DMS79 treated with DMSO at 0.1 percent for 48 hours (cell line): Measurements from ENCODE around the gene ARPC3.
"Not testable (repeated sequence)": the region's sequence is repeated elsewhere in the genome, so short reads cannot be mapped to it uniquely, and the experiment has no call there.

ENCODE experiments used
- DNase-seq: peaks from one replicate; lab custom pipeline; 2025; lab: John Stamatoyannopoulos, UW

The ARPC3 gene

DNA sequence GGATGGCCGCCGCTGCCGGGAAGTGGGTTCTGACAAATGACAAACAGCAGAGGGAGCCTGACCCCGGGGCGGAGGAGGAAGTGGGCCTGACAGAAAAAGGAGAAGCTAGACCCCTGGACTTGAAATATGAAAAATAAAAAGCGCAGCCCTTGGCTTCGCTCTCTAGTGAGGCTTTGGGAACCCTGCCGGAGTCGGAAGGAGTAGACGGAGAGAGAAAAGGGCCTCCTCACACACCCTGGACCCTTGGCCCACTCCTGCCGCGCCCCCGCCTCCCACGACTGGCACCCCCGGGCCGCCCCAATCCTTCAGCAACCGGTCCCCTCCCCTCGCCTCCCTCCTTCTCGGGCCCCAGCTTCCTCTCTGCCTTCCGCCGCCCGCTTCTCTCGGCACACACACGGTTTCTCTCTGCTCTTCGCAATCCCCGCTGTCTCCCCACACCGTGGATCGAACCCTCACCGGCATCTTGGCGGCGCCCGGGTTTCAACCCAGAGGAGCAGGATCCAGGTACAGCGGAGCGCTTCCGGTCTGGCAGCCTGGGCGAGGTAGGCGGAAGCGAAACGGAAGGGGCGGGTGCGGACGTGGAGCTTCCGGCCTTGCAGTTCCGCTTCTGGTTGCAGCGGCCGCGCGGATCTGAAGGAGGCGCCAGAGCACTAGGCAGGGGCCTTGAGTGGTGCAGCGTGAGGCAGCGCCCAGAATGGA lies at the start of gene ARPC3:
ARPC3 (minus strand) TSS at position 539 of the 699 bp plus-strand sequence; CDS start at position 462, 77 bp downstream.
- peak; percentile 93 for DNase-seq

DNA sequence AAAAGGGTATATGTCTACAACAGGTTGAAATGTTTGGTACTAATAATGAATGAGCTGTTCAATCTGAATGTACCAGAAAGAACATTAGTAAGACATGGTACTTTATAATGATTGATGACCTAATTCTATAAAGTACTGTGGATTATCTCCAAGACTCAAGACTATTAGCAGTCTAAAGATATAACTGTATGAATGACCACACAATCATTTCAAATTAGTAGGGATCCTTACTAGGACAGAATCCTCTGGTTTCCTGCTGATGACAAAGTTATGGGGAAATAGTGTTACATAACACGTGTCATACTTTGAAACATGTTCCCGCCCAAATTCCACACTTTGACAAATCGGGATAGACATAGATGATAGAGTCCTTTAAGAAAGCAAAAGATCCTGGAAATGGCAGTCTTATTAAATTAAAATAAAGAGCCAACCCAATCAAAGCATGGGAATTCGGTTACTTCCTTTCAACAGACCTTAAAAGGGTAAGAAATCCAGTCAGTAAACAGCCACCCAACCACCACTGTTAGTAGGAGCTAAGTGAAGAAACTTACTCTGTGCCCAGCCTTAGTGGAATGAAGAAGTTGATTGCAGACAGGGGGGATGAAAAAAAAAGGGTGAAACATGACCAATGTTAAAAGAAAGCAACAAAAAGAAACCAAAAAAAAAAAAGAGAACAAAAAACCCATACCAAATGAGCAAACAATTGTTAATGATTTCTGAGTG lies 49.0 kb upstream of the ARPC3 start:
- no peak for DNase-seq

DNA sequence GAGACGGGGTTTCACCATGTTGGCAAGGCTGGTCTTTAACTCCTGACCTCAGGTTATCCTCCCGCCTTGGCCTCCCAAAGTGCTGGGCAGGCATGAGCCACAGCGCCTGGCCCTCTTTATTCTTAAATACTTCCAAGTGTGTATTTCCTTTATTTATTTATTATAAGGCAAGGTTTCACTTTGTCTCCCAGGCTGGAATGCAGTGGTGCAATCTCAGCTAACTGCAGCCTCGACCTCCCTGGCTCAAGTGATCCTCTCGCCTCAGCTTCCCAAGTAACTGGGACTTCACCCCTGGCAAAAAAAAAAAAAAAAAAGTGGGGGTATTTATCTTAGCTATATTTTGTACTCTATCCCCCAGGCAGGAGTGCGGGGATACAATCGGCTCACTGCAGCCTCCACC lies 25.3 kb upstream of the ARPC3 start:
- no peak for DNase-seq

DNA sequence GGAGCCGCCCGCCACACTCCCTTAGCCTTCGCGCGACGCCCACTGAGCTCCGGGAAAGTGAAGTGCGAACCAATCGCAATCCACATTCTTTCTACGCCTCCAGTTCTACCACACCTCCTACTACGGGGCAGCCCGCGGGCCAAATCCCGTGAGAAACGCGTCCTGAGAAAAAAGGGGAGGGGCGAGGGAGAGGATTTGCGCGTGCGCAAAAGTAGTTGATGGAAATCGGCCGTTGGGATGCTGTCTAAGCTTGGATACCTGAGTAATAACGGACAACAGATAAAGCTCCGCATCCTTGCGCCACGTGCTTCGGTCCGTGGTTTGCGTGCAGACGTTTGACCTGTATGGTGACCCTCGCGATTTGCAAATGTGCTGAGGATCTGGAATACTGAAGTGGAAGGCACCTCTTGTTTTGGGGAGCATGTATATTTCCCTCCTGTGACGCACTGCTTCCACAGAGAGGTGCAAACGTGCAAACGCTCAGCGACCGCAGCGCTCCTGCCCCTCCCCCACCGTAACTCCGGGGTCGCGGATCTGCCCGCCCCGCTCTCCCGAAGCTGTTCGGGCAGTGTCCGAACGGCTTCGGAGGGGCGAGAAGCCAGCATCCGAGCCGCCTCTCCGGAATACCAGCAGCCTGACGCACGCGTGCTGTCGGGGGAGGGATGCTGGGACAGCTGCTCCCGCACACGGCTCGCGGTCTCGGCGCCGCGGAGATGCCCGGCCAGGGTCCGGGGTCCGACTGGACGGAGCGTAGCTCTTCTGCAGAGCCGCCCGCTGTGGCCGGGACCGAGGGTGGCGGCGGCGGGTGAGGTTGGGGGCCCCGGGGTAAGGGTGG lies 18.3 kb upstream of the ARPC3 start, which contains the start of the genes FAM216A and GPN3:
FAM216A (plus strand) TSS at position 632 of the 835 bp plus-strand sequence; CDS start at position 663, 31 bp downstream.
GPN3 (minus strand) TSS at position 44 of the 835 bp plus-strand sequence. CDS start 54 bp downstream, outside the sequence.
- DNase-seq: peak; percentile 98

DNA sequence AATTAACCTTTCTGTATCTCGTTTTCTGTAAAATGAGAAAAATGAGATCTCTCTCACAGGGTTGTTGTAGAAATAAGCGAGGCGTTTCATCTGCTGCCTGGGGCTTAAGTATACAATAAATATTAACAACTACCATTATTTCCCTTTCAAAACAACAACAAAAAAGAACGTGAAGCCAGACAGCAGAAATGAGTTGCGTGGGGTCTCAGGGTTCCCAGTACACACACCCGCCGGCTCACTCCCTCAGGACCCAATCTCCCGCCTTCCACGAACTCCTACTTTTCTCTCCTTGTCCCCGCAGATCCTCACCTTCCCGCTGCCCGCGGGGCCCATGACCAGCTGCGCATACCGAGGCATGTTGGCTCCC lies 17.7 kb upstream of the ARPC3 start:
- no peak for DNase-seq

DNA sequence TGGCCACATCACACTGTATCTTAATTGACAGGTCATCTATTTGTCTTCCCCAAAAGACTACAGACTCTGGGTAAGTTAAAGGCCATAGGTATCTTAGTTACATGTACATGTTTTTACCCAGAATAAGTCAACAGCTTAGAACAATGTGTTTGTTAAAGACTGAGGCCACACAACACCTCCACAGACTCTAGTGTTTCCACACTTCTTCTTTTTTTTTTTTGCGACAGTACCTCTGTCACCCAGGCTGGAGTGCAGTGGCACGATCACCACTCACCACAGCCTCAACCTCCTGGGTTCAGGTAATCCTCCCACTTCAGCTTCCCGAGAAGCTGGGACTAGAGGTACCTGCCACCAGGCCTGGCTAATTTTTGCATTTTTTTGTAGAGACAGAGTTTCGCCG lies 16.7 kb upstream of the ARPC3 start:
- DNase-seq: no peak

DNA sequence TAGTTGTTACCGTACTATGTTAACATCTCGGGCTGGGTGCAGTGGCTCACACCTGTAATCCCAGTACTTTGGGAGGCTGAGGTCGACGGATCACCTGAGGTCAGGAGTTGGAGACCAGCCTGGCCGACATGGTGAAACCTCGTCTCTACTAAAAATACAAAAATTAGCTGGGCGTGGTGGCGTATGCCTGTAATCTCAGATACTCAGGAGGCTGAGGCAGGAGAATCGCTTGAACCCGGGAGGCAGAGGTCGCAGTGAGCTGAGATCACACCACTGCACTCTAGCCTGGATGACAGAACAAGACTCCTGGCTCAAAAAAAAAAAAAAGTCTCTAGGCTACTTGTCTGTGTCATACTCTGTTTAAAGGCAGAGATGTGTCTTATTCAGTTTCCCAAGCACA lies 15.6 kb upstream of the ARPC3 start:
- DNase-seq: not testable (repeated sequence)

DNA sequence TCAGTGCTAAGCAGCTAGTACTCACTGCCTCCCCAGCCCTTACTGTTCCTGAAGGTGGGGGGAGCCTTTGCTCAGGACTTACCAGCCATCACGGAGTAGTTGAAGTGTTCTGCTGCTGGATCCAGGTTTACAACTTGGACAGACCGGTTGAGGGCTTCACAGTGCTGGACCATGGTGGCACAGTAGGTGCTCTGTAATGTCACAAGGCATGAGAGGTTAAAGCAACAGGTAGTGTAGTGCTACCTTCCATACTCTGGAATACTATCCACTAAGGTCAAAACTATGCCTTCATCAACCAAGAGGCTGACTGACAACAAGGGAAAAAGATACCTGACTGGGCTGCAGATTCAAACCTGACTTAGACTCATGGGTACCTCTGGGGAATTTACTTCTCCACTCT lies 14.9 kb upstream of the ARPC3 start:
- no peak for DNase-seq

DNA sequence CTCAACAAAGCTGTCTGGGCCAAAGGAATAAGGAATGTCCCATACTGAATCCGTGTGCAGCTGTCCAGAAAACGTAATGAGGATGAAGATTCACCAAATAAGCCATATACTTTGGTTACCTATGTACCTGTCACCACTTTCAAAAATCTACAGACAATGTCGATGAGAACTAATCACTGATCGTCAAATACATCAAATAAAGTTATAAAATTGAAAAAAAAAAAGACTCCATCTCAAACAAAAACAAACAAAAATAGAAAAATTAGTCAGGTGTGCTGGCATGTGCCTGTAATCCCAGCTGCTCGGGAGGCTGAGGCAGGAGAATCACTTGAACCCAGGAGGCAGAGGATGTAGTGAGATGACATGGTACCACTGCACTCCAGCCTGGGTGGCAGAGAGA lies 11.1 kb upstream of the ARPC3 start:
- not testable (repeated sequence) for DNase-seq

DNA sequence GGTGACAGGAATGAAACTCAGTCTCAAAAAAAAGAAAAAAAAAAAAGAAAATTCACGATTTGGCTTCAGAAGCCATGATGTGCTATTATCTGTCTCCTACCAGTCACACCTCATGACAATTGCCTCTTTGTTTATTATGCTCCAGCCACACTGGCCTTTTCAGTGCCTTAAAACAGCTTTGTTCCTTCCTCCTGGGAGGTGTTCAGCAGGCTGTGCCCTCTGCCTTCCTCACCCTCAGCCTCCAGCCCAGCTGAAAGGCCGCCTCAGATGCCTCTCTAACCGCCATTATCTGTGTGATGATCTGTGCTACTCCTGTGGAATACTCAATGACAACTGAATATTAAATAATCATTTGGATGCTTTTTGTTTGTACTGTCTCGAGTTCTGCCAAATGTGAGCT lies 8.6 kb upstream of the ARPC3 start:
- DNase-seq: no peak

DNA sequence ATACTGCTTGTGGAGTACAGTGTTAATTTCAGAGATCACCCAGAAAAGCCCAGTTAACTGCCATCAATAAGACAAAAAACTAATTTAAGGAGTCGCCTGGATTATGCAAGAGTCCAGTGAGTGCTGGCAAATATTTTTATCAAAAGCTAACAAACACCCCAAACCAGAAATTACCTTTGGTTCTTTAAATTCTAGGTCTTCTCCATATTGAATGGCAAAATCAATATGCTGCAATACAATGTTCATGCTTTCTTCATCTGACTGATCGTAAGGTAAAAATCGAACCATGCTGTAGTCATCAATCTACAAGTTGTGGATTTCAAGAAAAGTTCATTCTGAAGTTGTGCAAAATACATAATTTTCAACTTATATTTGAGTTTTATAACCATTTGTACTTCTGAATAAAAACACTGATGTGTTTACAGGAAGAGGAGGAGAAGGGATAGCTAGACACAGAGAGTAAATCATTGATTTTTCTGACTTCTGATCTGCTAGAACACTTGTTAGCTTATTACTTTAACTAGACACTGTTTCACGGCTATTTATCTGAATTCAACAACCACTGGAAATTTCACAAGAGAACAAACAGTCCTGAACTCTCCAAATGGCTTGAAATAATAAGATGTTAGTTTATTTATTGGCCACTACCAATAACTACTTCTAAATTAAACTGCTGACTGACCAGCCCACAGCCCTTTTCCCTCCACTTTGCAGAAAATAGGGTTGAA lies 3.6 kb upstream of the ARPC3 start:
- no peak for DNase-seq

DNA sequence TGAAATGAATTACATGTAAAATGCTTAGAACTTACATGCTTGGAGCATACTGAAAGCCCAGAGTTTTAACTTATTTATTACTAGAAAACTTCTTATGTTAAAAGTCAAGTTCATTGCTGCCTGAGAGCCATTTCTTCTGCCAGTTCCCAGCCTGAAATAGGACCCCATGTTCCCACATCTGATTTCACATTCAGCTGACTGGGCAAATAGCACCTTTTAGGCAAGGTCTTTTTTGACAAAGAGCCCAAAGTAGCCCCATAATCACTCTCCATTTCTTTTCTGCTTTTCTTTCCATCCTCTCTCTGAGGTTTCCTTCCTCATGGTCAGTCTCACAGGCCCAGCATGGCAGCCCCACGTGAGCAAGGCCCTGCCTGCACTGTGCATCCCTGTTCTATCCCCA lies 1.1 kb upstream of the ARPC3 start:
- no peak for DNase-seq

DNA sequence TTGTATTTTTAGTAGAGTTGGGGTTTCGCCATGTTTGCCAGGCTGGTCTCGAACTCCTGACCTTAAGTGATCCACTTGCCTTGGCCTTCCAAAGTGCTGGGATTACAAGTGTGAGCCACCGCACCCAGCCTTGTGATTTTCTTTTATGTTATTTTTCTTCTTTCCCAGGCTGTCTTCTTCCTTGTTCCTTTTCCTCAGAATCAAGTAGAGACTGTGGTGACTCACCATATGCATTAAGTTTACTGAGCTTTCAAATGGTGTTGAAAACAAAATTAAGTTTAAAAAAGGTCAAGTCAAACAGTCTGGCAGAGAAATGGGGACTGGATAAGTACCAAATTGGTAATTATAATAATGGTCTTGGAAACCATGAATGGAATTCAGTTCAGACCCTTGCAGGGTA lies 5.7 kb downstream of the ARPC3 start:
- no peak for DNase-seq

DNA sequence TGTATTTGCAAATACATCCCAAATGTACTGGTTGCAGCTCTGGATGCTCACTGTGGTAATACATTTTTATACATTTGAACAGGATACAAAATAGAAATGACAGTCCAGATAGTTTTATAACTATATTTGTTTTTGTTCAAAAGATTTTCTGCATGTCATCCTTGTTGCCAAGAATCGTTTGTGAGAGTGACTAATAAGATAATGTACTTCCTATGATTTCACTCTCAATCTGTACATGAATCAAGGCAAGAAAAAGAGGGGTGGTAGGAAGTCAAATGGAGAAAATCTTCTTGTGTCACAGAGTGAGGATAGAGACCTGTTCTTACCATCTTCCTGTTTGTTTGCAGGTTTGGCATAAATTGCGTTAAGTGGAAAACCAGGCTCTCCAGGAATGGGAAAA lies 13.9 kb downstream of the ARPC3 start:
- DNase-seq: no peak

DNA sequence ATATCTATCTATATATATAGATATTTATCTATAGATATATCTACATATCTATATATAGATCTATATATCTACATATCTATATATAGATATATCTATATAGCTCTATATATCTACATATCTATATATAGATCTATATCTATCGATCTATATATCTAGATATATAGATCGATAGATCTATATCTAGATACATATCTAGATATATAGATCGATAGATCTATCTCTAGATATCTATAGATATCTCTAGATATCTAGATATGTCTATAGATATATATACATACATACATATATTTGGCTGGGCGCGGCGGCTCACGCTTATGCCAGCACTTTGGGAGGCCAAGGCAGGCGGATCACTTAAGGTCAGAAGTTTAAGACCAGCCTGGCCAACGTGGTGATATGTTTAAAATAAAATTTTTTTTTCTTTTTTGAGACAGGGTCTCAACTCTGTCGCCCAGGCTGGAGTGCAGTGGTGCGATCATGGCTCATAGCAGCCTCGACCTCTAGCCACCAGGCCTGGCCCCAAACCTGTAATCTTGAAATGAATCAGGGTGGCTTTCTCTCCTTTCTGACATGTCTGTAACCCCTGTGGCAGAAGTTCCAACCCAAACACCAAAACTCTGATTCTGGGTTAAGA lies 18.1 kb downstream of the ARPC3 start:
- DNase-seq: no peak

DNA sequence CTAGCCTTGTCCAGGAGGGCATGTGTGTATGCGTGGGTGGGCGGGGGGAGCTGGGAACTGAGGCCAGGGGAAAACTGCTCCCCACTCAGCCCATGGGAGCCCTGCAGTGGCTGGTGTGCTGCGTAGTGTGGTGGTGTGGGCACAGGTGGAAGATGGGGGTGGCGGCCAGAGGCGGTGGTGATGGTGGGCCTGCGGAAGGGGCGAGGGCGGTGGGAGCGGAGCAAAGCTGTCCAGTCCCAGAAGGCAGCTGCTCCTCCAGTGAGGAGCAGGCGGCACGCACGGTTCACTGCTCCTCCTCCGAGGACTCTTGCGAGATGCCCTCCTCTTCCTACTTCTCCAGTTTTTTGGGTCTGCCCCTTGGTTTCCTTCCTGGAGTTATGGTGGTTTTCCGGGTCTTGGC lies 20.5 kb downstream of the ARPC3 start:
- not testable (repeated sequence) for DNase-seq

DNA sequence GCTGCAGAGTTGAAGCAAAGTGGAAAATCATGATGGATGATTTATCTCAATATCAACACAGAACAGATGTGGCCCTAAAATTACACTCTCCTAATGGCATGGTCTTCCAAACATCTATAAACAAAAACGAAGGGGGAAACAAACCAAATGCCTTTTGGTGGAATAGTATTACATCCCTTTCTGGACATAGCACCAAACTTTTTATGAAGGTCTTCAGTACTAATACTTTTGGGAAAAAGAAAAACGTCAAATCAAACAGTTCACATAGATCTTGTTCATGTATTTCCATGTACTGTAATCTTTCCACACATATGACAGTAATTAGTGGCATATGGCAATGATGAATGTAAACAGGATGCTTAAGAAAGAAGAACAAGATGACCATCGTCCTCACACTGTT lies 23.7 kb downstream of the ARPC3 start:
- DNase-seq: no peak

DNA sequence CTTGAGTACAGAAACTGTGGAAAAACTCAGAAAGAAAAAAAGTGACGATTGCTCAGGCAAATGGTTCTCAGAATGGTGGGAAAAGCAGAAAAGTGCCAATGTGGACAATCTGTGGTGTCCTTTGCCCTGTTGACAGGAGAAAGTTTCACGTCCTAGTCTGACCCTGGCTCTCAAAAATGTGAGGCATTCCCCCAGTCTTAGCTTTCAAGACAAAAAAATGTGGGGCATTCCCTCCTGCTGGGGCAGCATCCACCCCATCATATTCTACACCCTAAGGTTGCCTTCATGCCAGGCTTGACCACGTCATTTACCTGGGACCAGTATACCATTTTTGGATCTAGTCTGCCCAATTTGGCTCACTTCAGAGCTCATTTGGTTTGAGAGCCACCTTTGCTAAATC lies 25.9 kb downstream of the ARPC3 start:
- no peak for DNase-seq

DNA sequence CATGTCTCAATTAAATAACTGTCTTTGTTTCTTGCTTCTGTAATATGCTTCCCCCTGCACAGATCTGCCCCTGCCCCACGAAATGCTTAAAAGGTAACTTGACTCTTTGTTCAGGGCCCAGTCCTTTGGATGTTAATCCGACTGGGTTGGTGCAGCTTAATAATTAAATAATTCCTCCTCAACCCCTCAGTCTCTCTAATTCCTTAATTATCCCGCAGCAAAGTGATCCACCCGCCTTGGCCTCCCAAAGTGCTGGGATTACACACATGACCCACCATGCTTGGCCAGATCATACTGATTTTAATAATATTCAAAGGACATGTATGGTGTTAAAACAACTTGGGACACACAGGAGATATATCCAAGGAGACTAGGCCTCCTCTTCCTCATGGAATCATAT lies 28.4 kb downstream of the ARPC3 start:
- no peak for DNase-seq

DNA sequence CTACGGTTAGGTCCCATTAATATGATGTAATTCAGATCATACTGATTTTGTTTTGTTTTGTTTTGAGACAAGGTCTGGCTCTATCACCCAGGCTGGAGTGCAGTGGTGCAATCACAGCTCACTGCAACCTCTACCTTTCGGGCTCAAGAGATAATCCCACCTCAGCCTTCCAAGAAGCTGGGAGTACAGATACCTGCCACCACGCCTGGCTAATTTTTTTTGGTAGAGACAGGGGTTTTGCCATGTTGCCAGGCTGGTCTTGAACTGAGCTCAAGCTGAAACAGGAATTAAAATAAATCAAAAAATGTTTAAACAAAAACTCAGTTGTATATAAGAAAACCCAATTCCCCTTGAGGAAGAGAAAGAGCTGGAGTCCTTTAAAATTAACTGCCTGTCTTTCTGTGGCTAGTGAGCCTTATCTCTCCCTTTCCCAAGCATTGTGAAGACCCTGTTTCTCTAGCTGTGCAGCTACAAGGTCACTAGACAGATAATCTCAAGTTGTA lies 28.9 kb downstream of the ARPC3 start:
- no peak for DNase-seq

DNA sequence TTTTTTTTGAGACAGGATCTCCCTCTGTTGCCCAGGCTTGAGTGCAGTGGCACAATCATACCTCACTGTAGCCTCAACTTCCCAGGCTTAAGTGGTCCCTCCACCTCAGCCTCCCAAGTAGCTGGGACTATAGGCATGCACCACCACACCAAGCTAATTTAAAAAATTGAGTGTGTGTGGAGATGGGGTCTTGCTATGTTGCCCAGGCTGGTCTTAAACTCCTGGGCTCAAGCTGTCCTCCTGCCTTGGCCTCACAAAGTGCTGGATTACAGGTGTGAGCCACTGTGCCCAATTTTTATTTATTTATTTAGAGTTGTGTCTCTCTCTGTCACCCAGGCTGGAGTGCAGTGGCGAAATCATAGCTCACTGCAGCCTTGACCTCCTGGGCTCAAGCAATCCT lies 29.5 kb downstream of the ARPC3 start:
- DNase-seq: not testable (repeated sequence)
